ENCODE data around the gene SP6.

The SP6 gene

DNA sequence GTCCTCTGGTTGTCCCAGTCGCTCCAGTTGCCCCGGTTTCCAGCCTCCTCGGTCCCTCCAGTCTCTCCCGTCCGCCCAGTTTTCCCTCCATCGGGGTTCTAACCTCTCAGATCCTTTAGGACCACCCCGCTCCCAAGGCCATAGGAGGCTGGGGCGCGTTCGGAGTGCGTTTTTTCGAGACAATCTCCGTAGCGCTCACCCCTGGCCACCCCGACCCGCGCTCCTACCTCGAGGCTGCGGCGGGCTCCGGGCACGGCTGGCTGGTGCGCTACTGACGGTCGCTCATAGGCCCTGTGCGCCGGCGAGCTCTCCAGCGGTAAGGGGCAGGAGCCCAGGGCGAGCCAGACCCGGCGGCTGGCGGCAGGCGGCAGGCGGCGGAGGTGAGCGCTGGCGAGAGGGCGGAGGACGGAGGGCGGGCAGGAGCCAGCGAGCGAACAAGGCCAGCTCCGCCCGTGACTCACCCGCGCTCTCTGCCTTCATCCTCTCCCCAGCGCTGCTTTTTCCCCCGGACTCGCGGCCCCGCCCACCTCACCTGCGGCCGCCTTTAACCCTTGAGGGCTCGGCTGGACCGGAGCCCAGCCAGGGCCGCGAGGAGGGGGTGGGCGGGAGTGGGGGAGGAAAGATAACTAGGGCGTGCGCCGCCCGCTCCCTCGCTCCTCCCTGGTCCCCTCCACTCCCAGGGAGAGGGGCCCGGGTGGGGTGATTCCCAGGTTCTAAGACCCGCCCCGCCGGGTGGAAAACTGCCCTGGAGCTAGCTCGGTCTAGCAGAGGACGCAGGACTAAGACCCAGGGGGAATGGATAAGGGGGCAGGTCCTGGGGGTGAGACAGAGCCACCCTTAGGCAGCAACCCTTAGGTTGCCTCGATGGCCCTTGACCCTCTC is at the start of gene SP6:
Gene SP6, minus strand, starts transcription at position 472 of the 882 bp plus-strand sequence. CDS start 2,734 bp downstream, outside the sequence.
- DNase-seq (ENCODE audit: insufficient read length, low spot score) (peak; percentile 86), FAIRE-seq (peak; percentile 92)

DNA sequence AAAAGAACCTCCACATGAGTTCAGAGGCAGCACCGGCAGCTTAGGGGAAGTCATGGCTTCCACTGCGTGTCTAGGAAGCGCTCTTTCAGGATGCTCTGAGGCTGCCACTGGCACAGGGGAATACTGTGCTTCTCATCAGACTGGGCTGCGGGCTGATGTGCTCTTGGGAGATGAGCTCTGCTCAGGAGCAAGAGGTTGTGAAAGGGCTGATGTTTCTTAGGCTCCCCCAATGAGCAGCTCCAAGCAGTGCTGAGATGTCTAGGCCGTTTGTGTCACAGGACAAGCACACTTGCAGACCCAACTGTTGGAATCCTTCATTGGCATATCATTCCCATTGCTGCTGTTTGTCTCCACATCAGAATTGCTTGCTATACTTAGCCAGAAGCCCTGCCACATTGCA is 48.7 kb upstream of the SP6 start:
- FAIRE-seq = no peak
- no peak for DNase-seq (ENCODE audit: insufficient read length, low spot score)

GRCh38 chr17:47898241-47898640 is 47.3 kb upstream of the SP6 start:
- no peak for FAIRE-seq
- DNase-seq (ENCODE audit: insufficient read length, low spot score) = no peak

GRCh38 chr17:47897561-47897960 is 46.6 kb upstream of the SP6 start:
- DNase-seq (ENCODE audit: insufficient read length, low spot score) = no peak
- FAIRE-seq = no peak

DNA sequence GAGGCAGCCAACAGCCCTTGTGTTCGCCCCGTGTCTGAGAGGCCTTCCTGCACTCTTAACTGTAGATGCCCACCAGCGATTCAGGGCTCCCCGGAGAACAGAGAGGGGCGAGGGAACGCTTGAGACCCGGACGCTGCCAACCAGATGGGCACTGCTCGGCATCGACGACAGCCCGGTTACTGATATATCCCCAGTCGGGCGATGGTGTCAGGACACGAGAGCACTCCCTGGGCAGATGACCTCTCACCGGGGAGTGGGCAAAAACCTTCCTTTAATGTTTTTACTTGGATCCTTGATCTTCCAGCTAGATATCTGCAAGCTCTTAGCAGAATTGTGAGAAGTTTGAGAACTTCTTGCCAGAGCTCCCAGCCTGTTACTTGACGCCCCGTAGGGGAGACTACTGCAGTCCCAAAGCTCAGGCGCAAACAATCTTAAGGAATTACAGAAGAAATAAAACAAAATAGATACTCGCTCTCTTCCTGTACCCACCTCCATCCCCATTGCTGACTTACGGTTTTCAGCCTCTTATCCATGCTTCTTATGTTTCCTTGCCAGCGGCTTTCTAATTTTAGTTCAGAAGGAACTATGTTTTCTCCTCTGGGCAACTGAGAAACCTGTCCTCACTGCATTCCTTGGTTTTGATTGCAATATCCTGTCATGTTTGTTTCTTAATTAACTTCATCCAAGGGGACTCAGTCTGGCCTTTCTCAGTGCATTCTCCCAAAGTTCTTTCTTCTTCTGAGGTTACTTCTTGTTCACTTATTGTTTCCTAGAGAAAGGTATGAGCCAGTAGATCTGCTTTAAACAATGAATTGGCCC is 45.9 kb upstream of the SP6 start:
- FAIRE-seq (no peak), DNase-seq (ENCODE audit: insufficient read length, low spot score) (peak; percentile 45)

- FAIRE-seq (peak; percentile 96), DNase-seq (ENCODE audit: insufficient read length, low spot score) (peak; percentile 100)
Measured at GRCh38 chr17:47895856-47896671, 45.1 kb upstream of the SP6 start, which contains the start of gene SP2. TSS of gene SP2 (plus strand) at chr17:47896236. CDS start at chr17:47896287, 51 bp downstream.

DNA sequence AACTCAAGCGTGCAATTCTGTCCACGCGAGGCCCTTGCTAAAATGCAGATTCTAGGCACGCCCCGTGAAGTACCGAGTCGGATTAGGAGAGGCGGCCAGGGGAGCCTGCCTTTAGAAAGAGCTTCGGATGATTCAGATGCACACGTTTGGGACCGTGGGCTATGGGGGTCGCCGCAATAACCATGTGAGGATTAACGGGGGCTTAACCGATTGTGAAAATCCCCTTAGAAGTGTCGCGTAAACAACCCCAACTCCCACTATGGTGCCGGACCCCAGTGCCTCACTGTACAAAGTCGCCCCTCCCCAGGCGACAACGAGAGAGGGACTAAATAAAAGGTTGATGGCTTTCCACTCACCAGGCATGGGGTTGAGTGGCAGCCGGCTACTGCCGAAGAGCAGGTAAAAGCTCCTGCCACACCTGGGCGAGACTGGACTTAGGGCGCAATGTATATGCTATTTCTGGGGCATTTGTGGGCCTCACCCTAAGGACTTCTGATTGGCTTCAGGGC is 44.4 kb upstream of the SP6 start:
- FAIRE-seq (peak; percentile 9), DNase-seq (ENCODE audit: insufficient read length, low spot score) (no peak)

GRCh38 chr17:47894498-47895346 is 43.8 kb upstream of the SP6 start:
- no peak for FAIRE-seq
- no peak for DNase-seq (ENCODE audit: insufficient read length, low spot score)

GRCh38 chr17:47891545-47892088 is 40.7 kb upstream of the SP6 start:
- no peak for DNase-seq (ENCODE audit: insufficient read length, low spot score)
- no peak for FAIRE-seq

- DNase-seq (ENCODE audit: insufficient read length, low spot score) (peak; percentile 91), FAIRE-seq (peak; percentile 90)
Measured at GRCh38 chr17:47889734-47890529, 39.0 kb upstream of the SP6 start.

DNA sequence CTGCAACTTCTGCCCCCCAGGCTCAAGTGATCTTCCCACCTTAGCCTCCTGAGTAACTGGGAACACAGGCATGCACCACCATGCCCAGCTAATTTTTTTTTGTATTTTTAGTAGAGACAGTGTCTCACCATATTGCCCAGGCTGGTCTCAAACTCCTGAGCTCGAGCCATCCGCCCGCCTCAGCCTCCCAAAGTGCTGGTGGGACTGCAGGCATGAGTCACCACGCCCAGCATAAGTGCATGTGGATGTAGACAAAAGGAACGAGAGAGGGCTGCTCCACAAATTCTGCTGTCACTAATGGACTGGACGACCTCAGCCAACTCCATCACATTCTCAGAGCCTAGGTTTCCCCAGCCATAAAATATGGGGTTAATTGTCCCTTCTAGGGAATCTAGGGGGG is 37.3 kb upstream of the SP6 start:
- DNase-seq (ENCODE audit: insufficient read length, low spot score) = no peak
- no peak for FAIRE-seq

- FAIRE-seq (no peak), DNase-seq (ENCODE audit: insufficient read length, low spot score) (no peak)
Measured at GRCh38 chr17:47884905-47885730, 34.2 kb upstream of the SP6 start.

GRCh38 chr17:47884427-47884740 is 33.4 kb upstream of the SP6 start:
- FAIRE-seq = no peak
- DNase-seq (ENCODE audit: insufficient read length, low spot score) = no peak

DNA sequence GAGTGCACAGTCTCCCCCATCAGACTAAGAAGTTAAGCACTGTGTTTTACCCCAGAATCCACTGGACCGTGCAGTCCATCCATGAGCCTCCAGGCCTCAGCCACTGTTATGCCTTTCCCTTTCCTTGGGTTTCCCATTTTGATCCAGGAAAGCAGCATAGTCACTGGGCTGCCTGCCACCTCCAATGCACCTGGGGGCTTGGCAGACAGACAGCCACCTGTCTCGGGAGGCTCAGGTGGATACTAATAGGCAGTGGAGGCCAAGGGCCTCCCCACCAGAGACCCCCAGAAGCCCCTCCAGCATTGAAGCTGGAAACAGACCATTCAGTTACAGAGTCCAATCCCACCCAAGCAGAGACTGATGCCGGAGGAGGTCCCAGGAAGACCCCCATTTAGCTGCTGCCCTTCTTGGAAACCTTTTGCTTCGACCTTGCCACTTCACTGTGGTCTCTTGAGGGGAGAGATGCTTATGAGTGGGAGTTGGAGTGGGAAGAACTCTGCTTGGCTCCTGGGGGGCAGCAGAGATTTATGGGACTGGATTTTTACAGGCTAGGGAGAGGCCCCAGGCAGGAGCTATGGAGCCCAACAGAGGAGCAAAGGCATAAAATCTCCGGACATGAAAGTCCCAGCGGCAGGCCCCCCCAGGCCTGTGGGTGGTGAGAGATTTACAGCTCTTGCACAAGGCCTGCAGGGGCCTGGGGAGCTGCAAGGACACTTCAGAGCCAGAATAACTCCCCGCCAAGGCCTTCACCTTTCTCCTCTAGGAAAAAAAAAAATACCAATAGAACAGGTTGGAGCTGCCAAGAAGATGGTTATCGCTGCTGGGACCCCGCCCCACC is 32.8 kb upstream of the SP6 start:
- DNase-seq (ENCODE audit: insufficient read length, low spot score) (no peak), FAIRE-seq (no peak)

GRCh38 chr17:47882695-47883588 is 32.0 kb upstream of the SP6 start:
- FAIRE-seq = no peak
- DNase-seq (ENCODE audit: insufficient read length, low spot score) = no peak

DNA sequence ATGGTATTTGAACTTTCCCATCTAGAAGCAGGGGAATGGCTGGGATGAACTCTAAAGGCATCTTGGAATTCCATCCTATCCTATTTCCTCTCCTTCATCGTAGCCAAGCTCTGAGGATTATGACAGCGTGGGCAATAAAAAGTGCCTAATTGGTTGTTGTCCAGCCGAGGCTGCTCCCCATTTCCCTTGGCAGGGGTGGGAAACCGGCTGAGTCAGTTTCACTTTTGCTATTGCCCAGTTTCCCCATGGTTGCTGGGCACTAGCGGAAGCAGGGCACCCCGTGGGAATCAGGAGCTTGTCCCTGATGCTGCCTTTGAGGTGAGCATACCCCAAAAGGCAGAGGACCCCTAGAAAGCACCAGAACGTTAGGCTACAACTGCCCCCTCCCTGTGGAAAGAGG is 31.3 kb upstream of the SP6 start:
- peak; percentile 65 for DNase-seq (ENCODE audit: insufficient read length, low spot score)
- peak; percentile 75 for FAIRE-seq

Measured in HTR-8/SVneo (cell line).